OCI-M2 (cell line): Measurements from ENCODE around the gene WASF2.

ENCODE experiments used
- DNase-seq: peaks from one replicate; lab custom pipeline; 2025; ENCODE audit not compliant: unreplicated experiment; lab: John Stamatoyannopoulos, UW

WASF2 gene

DNA sequence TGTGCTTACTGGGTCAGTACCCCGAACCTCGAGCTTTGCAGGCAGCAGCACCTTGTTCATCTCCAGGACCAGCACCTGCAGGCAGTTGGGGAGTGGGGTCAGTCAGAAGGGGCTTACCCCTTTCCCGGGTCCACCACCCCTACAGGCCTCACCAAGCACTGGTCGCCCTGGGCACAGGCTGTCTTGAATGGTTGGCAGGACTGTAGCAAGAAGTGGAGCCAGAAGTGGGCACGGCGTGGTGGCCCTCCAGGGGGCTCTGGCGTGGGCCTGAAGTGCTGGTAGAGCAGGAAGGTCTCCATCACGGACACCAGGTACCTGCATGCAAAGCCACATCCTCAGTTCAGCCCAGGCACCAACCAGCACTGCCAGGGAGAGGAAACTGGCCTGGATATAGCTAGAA lies 128.4 kb downstream of the WASF2 start:
- no peak for DNase-seq

DNA sequence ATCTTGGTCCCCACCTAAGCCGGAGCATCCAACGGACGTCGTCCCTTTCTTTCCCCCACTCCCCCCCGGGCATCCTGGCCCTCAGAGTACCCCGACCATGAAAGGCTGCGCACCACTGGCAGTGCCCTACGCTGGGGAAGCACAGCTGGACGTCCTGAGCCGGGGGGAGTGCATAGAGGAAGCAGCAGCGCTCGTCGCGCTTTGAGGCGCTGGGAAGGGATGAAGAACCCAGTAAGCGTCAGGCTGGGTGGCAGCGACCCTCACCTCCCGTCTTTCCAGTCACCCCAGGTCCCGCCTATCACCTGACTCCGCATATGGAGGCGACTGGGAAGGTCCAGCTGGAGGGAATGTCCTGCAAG lies 128.9 kb downstream of the WASF2 start:
- no peak for DNase-seq

DNA sequence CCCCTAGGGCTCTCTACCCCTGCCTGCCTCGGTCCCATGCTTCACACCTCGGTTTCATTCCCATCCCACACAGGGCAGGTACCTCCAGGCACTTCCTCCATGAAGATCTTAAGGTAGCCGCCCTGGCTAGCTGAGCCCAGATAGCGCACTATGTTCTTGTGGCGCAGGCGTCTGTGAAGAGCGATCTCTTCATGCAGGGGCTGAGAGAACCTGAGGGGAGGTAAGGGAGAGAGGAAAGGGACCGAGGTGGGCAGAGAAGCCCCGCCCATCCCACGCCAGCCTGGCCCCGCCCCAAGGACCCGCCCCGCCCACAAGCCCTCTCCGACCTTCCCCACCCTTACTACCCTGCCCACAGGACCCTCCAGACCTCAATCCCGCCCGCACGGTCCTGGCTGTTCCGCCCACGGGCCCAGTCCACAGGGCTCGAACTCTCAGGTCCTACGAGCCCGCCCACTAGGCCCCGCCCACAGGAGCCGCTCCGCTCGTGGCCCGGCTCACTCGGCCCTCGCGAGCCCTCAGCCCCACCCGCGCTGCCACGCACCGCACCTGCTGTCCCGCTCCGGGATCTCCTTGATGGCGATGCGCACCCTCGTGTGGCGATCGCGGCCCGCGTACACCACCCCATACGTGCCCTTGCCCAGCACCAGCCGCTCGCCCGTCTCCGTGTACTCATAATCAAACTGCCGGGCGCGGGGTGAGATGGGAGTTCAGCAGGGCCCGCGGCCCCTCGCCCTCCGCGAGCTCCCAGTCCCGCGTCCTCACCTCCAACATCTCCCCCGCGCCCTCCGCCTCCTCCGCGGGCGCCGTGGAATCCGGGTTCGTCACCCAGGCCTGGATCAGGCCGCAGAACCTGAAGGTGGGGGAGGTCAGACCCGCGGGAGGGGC lies 129.6 kb downstream of the WASF2 start:
- no peak for DNase-seq

- DNase-seq: no peak
These were observed 130.2 kb downstream of the WASF2 start for GRCh38 chr1:27359822-27360158.

DNA sequence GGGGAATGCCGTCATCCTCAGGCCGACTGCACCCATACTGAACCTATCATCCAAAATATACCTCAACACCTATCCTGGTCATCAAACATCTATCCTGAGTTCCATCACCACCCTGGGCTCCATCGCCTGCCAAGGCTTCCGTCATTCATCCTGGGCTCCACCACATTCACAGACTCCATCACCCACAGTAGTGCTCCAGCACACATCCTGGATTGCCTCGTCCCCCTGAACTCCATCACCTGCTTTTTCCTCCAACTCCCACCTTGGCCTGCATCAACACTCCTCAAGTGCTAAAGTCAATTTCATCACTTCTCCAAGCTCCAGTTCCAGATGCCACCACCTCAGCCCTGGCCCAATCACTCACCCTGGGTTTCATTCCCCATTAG lies 131.0 kb downstream of the WASF2 start:
- DNase-seq: no peak

DNA sequence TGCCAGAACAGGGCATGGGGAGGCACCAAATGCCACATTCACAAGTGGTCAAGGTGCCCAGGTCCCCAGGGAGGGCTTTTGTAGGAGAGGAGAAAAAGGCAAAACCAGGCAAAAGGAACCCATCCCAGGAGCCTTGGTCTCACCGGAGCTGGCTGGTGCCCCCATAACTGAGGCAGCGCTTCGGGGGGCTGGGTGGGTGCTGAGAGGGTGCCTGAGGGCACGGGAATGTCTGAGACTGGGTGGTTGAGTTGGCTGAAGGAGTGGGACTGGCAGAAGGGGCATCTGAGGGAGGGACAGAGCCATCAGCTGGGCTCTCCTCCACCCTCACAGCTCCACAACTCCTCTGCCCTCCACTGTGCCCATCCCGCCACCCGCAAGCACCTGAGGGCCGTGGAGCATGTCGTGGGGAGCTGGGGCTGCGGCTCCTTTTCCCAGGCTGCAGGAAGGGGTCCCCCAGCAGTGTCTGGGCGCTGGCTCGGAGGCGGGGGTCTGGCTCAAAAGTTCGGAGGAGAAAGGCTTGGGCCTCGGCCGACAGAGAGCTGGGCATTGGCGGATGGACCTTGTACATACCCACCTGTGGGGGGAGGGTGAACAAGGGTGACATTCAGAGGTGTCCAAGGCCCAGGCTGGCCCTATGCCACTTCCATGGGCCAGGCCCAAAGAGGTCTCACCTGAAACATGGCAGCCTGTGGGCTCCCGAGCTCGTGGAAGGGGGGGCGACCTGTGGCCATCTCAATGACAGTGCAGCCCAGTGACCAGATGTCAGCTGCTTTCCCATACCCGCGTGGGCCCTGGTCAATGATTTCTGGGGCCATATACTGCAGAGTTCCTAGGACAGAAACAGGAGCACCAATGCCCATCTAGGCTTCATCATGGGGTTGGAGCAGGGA lies 131.7 kb downstream of the WASF2 start:
- no peak for DNase-seq

DNA sequence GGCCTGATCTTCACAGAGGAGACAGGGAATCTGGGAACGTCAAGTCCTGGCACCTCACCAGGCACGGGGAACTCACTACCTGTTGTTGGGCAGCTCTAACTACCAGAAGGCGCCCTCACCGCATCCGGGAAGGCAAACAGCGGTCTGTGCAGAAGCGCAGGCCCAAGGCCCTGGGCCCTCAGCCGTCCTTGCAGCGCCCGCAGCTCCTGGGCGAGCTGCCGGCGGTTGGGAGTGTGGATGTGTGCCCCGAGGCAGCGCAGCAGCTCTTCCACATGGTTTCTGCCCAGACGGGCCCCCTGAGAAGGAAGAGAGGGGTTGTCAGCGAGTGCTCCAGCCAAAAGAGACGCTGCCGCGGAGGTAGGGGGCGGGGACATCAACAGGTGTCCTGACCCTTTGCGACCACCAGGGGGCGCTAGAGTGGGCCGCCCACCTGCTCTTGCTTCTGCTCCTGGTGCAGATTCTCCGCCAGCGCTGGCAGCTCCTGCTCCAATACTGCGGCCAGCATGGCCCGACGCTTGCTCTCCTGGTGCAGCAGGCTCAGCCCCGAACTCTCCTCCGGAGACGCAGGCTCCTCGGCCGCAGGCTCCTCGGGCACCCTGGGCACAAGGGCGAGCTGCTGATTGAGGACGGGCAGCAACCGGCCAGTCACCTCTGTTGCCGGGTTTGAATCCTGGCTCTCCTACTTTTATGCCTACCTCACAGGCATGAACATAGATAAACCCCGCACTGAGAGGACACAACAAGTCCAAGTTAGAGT lies 132.5 kb downstream of the WASF2 start:
- no peak for DNase-seq

GRCh38 chr1:27356619-27357280 lies 133.2 kb downstream of the WASF2 start:
- no peak for DNase-seq

DNA sequence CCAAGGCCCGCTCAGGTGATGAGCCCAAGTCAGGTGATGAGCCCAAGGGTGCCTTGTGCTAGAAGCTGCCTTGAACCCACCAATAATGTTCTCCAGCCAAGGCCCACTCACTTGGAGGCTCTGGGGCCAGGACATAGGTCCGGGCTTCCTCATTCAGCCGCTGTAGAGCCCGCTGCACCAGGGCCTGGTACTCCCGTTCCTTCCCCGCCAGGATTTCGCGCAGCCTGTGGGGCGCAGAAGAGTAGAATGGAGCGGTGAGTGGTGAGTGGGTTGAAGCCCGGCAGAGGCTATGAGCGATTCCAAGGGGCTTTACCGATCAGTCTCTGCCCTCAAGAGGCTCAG lies 133.7 kb downstream of the WASF2 start:
- no peak for DNase-seq

DNA sequence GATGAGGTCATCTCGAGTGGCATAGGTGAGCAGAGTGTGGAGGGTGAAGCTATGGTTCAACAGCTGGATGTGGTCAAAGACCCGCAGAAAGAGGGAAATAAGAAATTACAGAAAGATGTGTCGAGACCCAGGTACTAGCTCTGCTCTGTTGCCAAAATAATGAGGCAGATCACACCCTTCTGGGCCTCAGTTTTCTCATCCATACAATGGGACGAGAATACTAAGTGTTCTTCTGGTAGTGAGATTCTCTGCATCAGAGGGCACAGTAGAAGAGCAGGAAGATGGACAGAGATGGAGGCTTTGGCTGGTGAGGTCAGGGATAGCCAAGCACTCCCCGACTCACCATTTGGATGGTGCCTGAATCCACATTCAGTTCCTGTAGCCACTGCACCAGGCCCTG lies 134.3 kb downstream of the WASF2 start:
- DNase-seq: no peak
